SK-N-SH treated with all-trans-retinoic acid at 6 μM for 48 hours (cell line): ENCODE data around the gene SMAD5.

Experiments
- ARNTL ChIP-seq: fragments of 450-650 bp; formaldehyde crosslinking; IDR thresholded peaks from 2 replicates; pipeline ENCODE4 v1.5.0; 2020; ENCODE audit warnings: low read depth, mild to moderate bottlenecking, moderate library complexity, borderline replicate concordance
- ESRRG ChIP-seq: fragments of 250-450 bp; sonication (Bioruptor Pico); IDR thresholded peaks from 2 replicates; pipeline ENCODE4 v1.6.1; 2021; ENCODE audit warnings: mild to moderate bottlenecking
- SNAI2 ChIP-seq: fragments of 250-450 bp; sonication (Bioruptor Pico); IDR thresholded peaks from 2 replicates; pipeline ENCODE4 v1.5.0; 2020; ENCODE audit warnings: mild to moderate bottlenecking, moderate library complexity
- ZNF70 ChIP-seq: fragments of 450-650 bp; formaldehyde crosslinking; IDR thresholded peaks from 2 replicates; pipeline ENCODE4 v1.5.0; 2020; ENCODE audit warnings: mild to moderate bottlenecking, moderate library complexity
- TF ChIP-seq, protein P1 (sequence below): fragments of 250-450 bp; sonication (Bioruptor Pico); IDR thresholded peaks from 2 replicates; pipeline ENCODE4 v1.5.1; 2021; ENCODE audit warnings: mild to moderate bottlenecking, moderate library complexity

DNA sequence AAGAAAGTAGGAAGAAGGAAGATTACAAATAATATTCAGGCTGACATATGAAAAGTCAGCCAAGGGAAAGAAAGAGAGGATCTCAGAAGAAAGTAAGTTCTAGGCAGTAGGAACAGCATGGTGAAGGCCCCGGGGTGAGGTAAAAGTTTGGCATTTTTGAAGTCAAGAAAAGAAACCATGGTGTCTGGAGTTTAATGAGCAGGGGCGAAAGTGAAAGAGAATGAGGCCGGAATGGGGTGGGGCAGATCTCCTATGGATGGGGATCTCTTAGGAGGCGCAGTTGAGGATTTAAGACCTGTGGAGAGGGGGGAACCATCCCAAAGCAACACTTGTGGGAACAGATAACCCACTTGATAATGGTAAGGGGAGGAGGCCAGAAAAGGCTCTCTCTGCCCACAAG, 42.3 kb upstream of the SMAD5 start:
- TF ChIP-seq ZNF70: no peak
- TF ChIP-seq ARNTL: no peak
- no peak for TF ChIP-seq ESRRG
- TF ChIP-seq, protein P1, sequence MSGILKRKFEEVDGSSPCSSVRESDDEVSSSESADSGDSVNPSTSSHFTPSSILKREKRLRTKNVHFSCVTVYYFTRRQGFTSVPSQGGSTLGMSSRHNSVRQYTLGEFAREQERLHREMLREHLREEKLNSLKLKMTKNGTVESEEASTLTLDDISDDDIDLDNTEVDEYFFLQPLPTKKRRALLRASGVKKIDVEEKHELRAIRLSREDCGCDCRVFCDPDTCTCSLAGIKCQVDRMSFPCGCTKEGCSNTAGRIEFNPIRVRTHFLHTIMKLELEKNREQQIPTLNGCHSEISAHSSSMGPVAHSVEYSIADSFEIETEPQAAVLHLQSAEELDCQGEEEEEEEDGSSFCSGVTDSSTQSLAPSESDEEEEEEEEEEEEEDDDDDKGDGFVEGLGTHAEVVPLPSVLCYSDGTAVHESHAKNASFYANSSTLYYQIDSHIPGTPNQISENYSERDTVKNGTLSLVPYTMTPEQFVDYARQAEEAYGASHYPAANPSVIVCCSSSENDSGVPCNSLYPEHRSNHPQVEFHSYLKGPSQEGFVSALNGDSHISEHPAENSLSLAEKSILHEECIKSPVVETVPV (CRISPR knock-in tag): no peak
- TF ChIP-seq SNAI2 (CRISPR knock-in tag): no peak
